ENCODE results near the gene TNN.
"Not testable (repeated sequence)": the region's sequence is repeated elsewhere in the genome, so short reads cannot be mapped to it uniquely, and the experiment has no call there.

DNA sequence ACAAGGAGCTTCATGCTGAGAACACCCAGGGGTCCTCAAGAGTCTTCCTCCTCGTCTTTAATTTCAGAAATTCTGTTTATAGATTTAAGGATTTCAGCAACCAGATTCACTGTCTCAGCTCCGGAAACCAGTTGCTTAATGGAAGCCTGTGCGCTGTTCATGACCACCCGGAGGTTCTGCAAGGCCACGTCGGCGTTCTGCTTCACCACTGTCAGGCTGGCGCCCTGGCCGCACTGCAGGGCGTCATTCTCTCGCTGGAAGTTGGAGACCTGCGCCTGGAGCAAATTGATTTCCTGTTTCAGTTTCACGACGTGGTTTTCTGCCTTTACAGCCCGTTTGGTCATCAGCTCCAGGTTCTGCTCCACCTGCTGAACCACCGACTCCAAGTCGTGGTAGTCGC is 23.0 kb upstream of the TNN start:
- TF ChIP-seq, protein P1, sequence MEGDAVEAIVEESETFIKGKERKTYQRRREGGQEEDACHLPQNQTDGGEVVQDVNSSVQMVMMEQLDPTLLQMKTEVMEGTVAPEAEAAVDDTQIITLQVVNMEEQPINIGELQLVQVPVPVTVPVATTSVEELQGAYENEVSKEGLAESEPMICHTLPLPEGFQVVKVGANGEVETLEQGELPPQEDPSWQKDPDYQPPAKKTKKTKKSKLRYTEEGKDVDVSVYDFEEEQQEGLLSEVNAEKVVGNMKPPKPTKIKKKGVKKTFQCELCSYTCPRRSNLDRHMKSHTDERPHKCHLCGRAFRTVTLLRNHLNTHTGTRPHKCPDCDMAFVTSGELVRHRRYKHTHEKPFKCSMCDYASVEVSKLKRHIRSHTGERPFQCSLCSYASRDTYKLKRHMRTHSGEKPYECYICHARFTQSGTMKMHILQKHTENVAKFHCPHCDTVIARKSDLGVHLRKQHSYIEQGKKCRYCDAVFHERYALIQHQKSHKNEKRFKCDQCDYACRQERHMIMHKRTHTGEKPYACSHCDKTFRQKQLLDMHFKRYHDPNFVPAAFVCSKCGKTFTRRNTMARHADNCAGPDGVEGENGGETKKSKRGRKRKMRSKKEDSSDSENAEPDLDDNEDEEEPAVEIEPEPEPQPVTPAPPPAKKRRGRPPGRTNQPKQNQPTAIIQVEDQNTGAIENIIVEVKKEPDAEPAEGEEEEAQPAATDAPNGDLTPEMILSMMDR (conservative IDR thresholded peaks at IDR 0.05), result not testable (repeated sequence)
- not testable (repeated sequence) for TF ChIP-seq ZFX (IDR thresholded peaks at IDR 0.05)
